Smooth muscle cell of the pulmonary artery (primary cell): ENCODE measurements around the gene FAM25A. TPM values are rescaled to one million over a fixed set of nuclear protein-coding genes. Genes with fewer than 3 reads are reported as not detected.

Source experiments
- total RNA-seq: library from RNA; depleted of rRNA; stranded (reverse); fragments of >200 nt; gene quantifications from 2 replicates; pipeline ENCODE4 v1.2.3, GENCODE V29; 2014

Gene FAM25A
- total RNA-seq: not detected in 2 replicates

DNA sequence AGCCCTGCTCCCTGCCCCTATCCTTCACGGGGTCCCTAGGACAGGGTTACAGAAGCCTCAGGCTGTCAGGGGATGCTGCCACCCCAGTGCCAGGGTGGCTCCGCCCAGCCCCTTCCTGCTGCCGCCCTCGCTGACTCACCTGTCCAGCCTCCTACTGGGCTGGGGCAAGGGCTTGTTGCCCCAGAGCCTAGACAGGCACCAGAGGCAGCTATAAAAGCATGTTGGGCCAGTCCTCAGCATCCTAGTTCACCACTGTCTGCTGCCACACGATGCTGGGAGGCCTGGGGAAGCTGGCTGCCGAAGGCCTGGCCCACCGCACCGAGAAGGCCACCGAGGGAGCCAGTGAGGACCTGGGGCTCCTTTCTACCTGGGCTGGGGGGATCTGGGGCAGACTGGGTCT, at the start of gene FAM25A:
FAM25A (plus strand) TSS at position 239 of the 400 bp plus-strand sequence; CDS start at position 270, 31 bp downstream.

Other genes with a start within 250 kb of the FAM25A start
- gene MMRN2, start 62.7 kb upstream of the FAM25A start, total RNA-seq: 6.2 and 6.3 TPM in 2 replicates
- 4.5 and 13.0 TPM in 2 replicates for gene SNCG, start 61.7 kb upstream of the FAM25A start, total RNA-seq
- gene ADIRF, start 51.8 kb upstream of the FAM25A start, total RNA-seq: 86.1 and 116 TPM in 2 replicates
- gene GLUD1, start 74.5 kb downstream of the FAM25A start, total RNA-seq: 205 and 225 TPM in 2 replicates
- 22.0 and 25.9 TPM in 2 replicates for gene SHLD2, start 74.9 kb downstream of the FAM25A start, total RNA-seq
- gene NUTM2A, start 205.2 kb downstream of the FAM25A start, total RNA-seq: 0.46 and 0.56 TPM in 2 replicates